ENCODE measurements around the gene SIRPD.

SIRPD gene

DNA sequence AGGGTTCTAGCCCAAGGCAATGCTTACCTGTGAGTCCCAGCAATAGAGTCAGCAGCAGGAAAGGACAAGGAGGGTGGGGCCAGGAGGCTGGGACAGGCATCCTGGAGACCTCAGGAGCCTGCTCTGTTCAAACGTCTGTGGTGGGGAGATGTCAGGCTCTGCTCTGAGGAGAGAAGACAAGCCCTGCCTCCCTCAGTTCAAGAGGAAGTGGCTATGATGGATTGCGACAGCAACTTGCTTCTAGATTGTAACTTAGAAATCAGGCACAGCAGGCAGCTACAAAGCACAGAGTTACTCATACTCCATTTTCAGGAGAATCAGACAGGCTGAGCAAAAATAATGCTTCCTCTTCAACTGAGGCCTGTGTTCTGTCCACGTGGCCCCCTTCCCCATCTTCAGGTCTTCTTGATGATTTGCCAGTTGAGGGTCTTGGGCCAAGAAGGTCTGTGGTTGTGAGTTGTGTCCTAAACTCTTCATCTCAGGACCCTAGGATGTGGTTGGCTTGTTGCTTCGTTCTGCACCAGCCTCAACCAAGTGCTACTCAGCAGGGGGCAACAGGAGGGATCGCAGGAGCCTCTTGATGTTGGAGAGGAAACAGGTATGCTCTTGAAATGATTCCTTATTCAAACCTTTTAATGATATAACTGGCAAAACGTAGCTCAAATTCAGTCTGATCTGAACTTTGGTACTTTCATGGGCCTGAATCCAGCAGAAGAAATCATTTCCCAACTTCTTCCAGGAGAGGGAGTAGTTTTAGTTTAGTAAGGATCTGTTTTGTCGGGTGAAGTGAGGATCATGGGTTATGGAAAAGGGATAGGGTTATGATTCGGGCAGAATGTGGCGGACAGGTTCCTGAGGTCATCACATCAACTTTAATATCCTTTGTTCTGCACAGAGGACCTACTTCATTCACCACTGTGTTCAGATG lies 31.3 kb upstream of the SIRPD start:
- Histone ChIP-seq H3K4me2 (ENCODE audit: low read length) (no peak overlapping the region), H3K27me3 (ENCODE audit: insufficient read depth, low read length) (no peaks in the 10 kb centered on the region), H3K9ac (ENCODE audit: low read length) (no peak overlapping the region)

DNA sequence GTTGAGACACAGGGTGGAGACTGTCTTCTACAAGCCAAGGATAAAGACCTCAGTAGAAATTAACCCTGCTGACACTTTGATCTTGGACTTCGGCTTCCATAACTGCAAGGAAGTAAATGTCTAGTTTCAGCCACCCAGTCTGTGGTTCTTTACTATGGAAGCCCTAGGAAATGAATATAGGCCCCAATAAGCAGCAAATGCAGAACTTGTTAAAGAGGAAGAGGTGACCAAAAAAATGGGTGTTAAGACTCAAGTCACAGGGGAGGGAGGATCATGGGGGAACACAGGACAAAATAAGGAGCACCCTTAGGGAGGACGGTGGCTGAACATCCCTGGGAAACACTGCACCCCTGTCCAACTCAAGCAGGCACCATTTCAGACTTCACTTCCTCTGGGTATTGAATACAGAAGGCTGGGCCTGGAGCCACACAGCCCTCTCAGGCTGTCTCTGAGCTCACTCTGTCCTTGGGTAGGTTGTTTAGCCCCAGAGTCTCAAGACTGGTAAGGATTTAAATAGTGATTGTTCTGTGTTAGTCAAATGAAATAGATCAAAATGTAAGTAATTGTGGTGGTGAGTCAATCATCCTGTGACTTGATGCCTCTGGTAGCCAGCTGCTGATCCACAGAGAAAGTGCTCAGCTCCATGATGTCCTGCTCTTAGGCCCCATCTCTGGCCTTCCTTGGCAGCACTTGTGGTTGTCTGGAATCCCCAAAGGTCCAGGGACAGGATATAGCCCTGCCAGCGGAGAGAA lies 30.5 kb upstream of the SIRPD start:
- no peak overlapping the region for H3K9ac ChIP-seq (ENCODE audit: low read length)
- no peaks in the 10 kb centered on the region for H3F3A ChIP-seq (ENCODE audit: insufficient read depth, low read length)
- no peaks in the 10 kb centered on the region for H3K27me3 ChIP-seq (ENCODE audit: insufficient read depth, low read length)
- TF ChIP-seq, protein P1, sequence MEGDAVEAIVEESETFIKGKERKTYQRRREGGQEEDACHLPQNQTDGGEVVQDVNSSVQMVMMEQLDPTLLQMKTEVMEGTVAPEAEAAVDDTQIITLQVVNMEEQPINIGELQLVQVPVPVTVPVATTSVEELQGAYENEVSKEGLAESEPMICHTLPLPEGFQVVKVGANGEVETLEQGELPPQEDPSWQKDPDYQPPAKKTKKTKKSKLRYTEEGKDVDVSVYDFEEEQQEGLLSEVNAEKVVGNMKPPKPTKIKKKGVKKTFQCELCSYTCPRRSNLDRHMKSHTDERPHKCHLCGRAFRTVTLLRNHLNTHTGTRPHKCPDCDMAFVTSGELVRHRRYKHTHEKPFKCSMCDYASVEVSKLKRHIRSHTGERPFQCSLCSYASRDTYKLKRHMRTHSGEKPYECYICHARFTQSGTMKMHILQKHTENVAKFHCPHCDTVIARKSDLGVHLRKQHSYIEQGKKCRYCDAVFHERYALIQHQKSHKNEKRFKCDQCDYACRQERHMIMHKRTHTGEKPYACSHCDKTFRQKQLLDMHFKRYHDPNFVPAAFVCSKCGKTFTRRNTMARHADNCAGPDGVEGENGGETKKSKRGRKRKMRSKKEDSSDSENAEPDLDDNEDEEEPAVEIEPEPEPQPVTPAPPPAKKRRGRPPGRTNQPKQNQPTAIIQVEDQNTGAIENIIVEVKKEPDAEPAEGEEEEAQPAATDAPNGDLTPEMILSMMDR (IDR thresholded peaks at IDR 0.05; ENCODE audit: low read length) = no peak
- TF ChIP-seq EZH2 (IDR thresholded peaks at IDR 0.05; ENCODE audit: borderline replicate concordance, low read length) = no peak
- H2AFZ ChIP-seq (ENCODE audit: low read length) = no peak overlapping the region
- H3K4me1 ChIP-seq (ENCODE audit: insufficient read depth, low read length, severe bottlenecking) = no peaks in the 10 kb centered on the region
- H3K36me3 ChIP-seq (ENCODE audit: insufficient read depth, low read length) = no peaks in the 10 kb centered on the region
- no peak overlapping the region for H3K4me3 ChIP-seq (ENCODE audit: low read depth, low read length, poor library complexity, severe bottlenecking)
- H3K4me2 ChIP-seq (ENCODE audit: low read length) = no peak overlapping the region
- H3K9me2 ChIP-seq (ENCODE audit: low read depth, low read length) = no peaks in the 10 kb centered on the region
- no peaks in the 10 kb centered on the region for H4K20me1 ChIP-seq (ENCODE audit: insufficient read depth, low read length)
- H3K27ac ChIP-seq (ENCODE audit: low read depth, low read length, poor library complexity, severe bottlenecking) = no peak overlapping the region
- no peaks in the 10 kb centered on the region for H3K9me3 ChIP-seq (ENCODE audit: low read length)
- no peaks in the 10 kb centered on the region for H3K79me2 ChIP-seq (ENCODE audit: insufficient read depth, low read length)

More for the DNA sequence above, 31.3 kb upstream of the SIRPD start:
- H3F3A ChIP-seq (ENCODE audit: insufficient read depth, low read length) = no peaks in the 10 kb centered on the region
- TF ChIP-seq, protein P1 (IDR thresholded peaks at IDR 0.05; ENCODE audit: low read length) = no peak
- TF ChIP-seq EZH2 (IDR thresholded peaks at IDR 0.05; ENCODE audit: borderline replicate concordance, low read length) = no peak
- H4K20me1 ChIP-seq (ENCODE audit: insufficient read depth, low read length) = no peaks in the 10 kb centered on the region
- no peaks in the 10 kb centered on the region for H3K79me2 ChIP-seq (ENCODE audit: insufficient read depth, low read length)
- no peak overlapping the region for H3K27ac ChIP-seq (ENCODE audit: low read depth, low read length, poor library complexity, severe bottlenecking)
- H3K36me3 ChIP-seq (ENCODE audit: insufficient read depth, low read length) = no peaks in the 10 kb centered on the region
- no peaks in the 10 kb centered on the region for H3K9me2 ChIP-seq (ENCODE audit: low read depth, low read length)
- H3K9me3 ChIP-seq (ENCODE audit: low read length) = no peaks in the 10 kb centered on the region
- no peak overlapping the region for H3K4me3 ChIP-seq (ENCODE audit: low read depth, low read length, poor library complexity, severe bottlenecking)
- no peak overlapping the region for H2AFZ ChIP-seq (ENCODE audit: low read length)
- H3K4me1 ChIP-seq (ENCODE audit: insufficient read depth, low read length, severe bottlenecking) = no peaks in the 10 kb centered on the region

DNA sequence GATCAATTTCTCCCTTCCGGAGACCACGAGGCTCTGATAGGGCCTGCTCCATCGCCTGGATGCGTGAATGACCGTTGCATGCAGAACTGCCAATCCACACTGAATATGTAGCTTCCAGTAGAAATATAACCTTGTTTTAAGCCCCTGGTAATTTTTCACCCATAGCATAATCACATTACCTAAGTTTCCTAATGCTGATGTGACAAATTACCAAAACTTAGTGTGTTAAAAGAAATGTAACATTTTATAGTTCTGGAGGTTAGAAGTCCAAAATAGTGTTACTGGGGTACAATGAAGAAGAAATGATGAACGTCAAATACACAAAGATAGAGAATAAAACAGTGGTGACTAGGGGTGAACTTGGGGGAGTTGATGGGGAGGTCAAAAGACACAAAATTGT lies 22.0 kb upstream of the SIRPD start:
- no peak overlapping the region for H3K4me2 ChIP-seq (ENCODE audit: low read length)
- no peaks in the 10 kb centered on the region for H3K4me1 ChIP-seq (ENCODE audit: insufficient read depth, low read length, severe bottlenecking)
- H3K9me3 ChIP-seq (ENCODE audit: low read length) = no peaks in the 10 kb centered on the region
- no peak overlapping the region for H3K4me3 ChIP-seq (ENCODE audit: low read depth, low read length, poor library complexity, severe bottlenecking)
- H3K79me2 ChIP-seq (ENCODE audit: insufficient read depth, low read length) = no peaks in the 10 kb centered on the region
- H3K9me2 ChIP-seq (ENCODE audit: low read depth, low read length) = no peaks in the 10 kb centered on the region
- H3K9ac ChIP-seq (ENCODE audit: low read length) = no peak overlapping the region
- no peak overlapping the region for H3K27ac ChIP-seq (ENCODE audit: low read depth, low read length, poor library complexity, severe bottlenecking)
- no peak for TF ChIP-seq EZH2 (IDR thresholded peaks at IDR 0.05; ENCODE audit: borderline replicate concordance, low read length)
- TF ChIP-seq, protein P1 (IDR thresholded peaks at IDR 0.05; ENCODE audit: low read length) = no peak
- H3K36me3 ChIP-seq (ENCODE audit: insufficient read depth, low read length) = no peaks in the 10 kb centered on the region
- H4K20me1 ChIP-seq (ENCODE audit: insufficient read depth, low read length) = no peaks in the 10 kb centered on the region
- no peaks in the 10 kb centered on the region for H3K27me3 ChIP-seq (ENCODE audit: insufficient read depth, low read length)
- H2AFZ ChIP-seq (ENCODE audit: low read length) = no peak overlapping the region
- no peaks in the 10 kb centered on the region for H3F3A ChIP-seq (ENCODE audit: insufficient read depth, low read length)
